Astrocyte (in vitro differentiated cells and primary cell): Measurements from ENCODE around the gene MFN2. TPM values are rescaled to one million over a fixed set of nuclear protein-coding genes. Genes with fewer than 3 reads are reported as not detected.
A peak's percentile ranks its signal among the peaks of the same experiment; 100 is the strongest.

Experiments used
- DNase-seq: peaks from one replicate; pipeline ENCODE4 v3.0.0-alpha.2; 2010; ENCODE audit warnings: low read depth
- FAIRE-seq: peaks from 2 replicates; lab custom pipeline; 2011; peaks lifted over from hg19 to GRCh38; lab: Jason Lieb, UNC
- H2AFZ ChIP-seq: 2 replicates; pipeline ENCODE4 v1.6.0; 2012; ENCODE audit warnings: low read depth, low read length, inconsistent platforms
- H3K27ac ChIP-seq: 2 replicates; pipeline ENCODE4 v1.5.1; 2011; ENCODE audit warnings: low read depth, low read length, inconsistent platforms
- H3K27me3 ChIP-seq: 2 replicates; pipeline ENCODE4 v1.6.0; 2011; ENCODE audit warnings: low read length, inconsistent platforms; ENCODE audit not compliant: insufficient read depth
- H3K36me3 ChIP-seq: 2 replicates; pipeline ENCODE4 v1.5.1; 2011; ENCODE audit warnings: low read length, inconsistent platforms; ENCODE audit not compliant: insufficient read depth
- H3K4me1 ChIP-seq: 2 replicates; pipeline ENCODE4 v1.5.1; 2011; ENCODE audit warnings: low read length, inconsistent platforms; ENCODE audit not compliant: insufficient read depth
- H3K4me2 ChIP-seq: 2 replicates; pipeline ENCODE4 v1.6.0; 2012; ENCODE audit warnings: low read length, inconsistent platforms
- H3K4me3 ChIP-seq: 2 replicates; pipeline ENCODE4 v1.5.1; 2011; ENCODE audit warnings: low read depth, mild to moderate bottlenecking, low read length, inconsistent platforms; ENCODE audit not compliant: insufficient read depth
- H3K79me2 ChIP-seq: 2 replicates; pipeline ENCODE4 v1.6.0; 2012; ENCODE audit warnings: mild to moderate bottlenecking, low read length, inconsistent platforms; ENCODE audit not compliant: insufficient read depth
- H3K9ac ChIP-seq: 2 replicates; pipeline ENCODE4 v1.6.0; 2012; ENCODE audit warnings: mild to moderate bottlenecking, low read length, inconsistent platforms
- H3K9me3 ChIP-seq: 2 replicates; pipeline ENCODE4 v1.5.1; 2012; ENCODE audit warnings: low read depth, mild to moderate bottlenecking, low read length, inconsistent platforms; ENCODE audit not compliant: insufficient read depth
- H4K20me1 ChIP-seq: 2 replicates; pipeline ENCODE4 v1.6.0; 2012; ENCODE audit warnings: low read length, inconsistent platforms; ENCODE audit not compliant: insufficient read depth
- H3K27ac Mint-ChIP-seq: one replicate; pipeline ENCODE4 v1.8.0; 2021; ENCODE audit warnings: mild to moderate bottlenecking, mixed read lengths; ENCODE audit not compliant: unreplicated experiment
- H3K27me3 Mint-ChIP-seq: one replicate; pipeline ENCODE4 v1.8.0; 2021; ENCODE audit warnings: low read depth, mixed read lengths; ENCODE audit not compliant: unreplicated experiment
- H3K36me3 Mint-ChIP-seq: one replicate; pipeline ENCODE4 v1.8.0; 2021; ENCODE audit warnings: low read depth, mixed read lengths; ENCODE audit not compliant: unreplicated experiment
- H3K4me1 Mint-ChIP-seq: one replicate; pipeline ENCODE4 v1.8.0; 2021; ENCODE audit warnings: low read depth, mixed read lengths; ENCODE audit not compliant: unreplicated experiment
- H3K4me3 Mint-ChIP-seq: one replicate; pipeline ENCODE4 v1.8.0; 2021; ENCODE audit warnings: mild to moderate bottlenecking, moderate library complexity, mixed read lengths; ENCODE audit not compliant: unreplicated experiment
- H3K9me3 Mint-ChIP-seq: one replicate; pipeline ENCODE4 v1.8.0; 2021; ENCODE audit warnings: mild to moderate bottlenecking, mixed read lengths; ENCODE audit not compliant: unreplicated experiment
- EZH2 ChIP-seq: IDR thresholded peaks from 2 replicates; pipeline ENCODE4 v1.6.1; 2012; ENCODE audit warnings: mild to moderate bottlenecking, low read length, inconsistent platforms; ENCODE audit not compliant: insufficient read depth
- total RNA-seq: library from RNA; stranded (reverse); gene quantifications from 2 replicates; pipeline ENCODE4 v1.2.1, GENCODE V29; 2021
- TF ChIP-seq, protein P1 (sequence below): IDR thresholded peaks from 2 replicates; pipeline ENCODE4 v1.5.1; 2011; ENCODE audit warnings: low read depth, mild to moderate bottlenecking, inconsistent platforms, low read length, moderate library complexity; ENCODE audit not compliant: insufficient read depth

Gene MFN2
- total RNA-seq, 1 donor from 2014 or later, result 75.5 TPM

DNA sequence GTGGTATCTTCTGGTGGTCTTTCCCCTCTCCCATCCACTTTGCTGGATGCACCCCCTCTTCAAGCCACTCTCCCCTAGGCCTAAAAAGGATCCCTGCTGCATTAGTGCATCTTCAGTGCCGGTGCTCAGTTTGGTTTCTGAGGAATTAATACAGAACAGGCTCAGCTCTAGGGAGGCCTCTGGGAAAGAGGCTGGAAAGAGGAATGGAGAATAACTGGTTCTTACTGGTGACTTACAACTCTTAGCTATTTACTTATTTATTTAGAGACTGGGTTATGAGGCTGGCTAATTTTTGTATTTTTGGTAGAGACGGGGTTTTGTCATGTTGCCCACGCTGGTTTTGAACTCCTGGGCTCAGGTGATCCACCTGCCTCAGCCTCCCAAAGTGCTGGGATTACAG lies 19.0 kb downstream of the MFN2 start:
- Mint-ChIP-seq H3K36me3 (peaks cover 42% of the 10 kb centered on the region), H3K9me3 (peaks cover 3% of the 10 kb centered on the region)
- peaks cover 38% of the 10 kb centered on the region for H3K36me3 ChIP-seq

DNA sequence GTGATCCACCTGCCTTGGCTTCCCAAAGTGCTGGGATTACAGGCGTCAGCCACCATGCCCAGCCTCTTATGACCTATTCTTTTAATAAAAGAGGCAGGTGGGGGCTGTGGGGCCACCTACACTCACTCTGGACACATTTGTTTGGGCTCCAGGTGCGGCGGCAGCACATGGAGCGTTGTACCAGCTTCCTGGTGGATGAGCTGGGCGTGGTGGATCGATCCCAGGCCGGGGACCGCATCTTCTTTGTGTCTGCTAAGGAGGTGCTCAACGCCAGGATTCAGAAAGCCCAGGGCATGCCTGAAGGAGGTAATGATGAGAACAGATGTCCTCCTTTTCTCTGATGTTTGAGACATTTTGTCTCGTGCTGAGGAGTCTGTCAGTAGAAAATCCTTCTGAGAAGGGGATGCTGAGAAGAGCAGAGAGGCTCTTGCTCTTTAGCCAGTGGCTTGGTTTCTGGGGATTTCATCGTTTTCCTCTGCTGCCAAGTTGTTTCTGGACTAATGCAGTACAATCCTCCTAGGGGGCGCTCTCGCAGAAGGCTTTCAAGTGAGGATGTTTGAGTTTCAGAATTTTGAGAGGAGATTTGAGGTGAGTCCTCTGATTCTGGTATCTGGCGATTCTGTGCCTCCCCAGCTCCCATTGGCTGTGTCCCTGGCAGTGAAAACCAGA lies 21.1 kb downstream of the MFN2 start:
- no peak overlapping the region for H3K4me2 ChIP-seq
- TF ChIP-seq, protein P1, sequence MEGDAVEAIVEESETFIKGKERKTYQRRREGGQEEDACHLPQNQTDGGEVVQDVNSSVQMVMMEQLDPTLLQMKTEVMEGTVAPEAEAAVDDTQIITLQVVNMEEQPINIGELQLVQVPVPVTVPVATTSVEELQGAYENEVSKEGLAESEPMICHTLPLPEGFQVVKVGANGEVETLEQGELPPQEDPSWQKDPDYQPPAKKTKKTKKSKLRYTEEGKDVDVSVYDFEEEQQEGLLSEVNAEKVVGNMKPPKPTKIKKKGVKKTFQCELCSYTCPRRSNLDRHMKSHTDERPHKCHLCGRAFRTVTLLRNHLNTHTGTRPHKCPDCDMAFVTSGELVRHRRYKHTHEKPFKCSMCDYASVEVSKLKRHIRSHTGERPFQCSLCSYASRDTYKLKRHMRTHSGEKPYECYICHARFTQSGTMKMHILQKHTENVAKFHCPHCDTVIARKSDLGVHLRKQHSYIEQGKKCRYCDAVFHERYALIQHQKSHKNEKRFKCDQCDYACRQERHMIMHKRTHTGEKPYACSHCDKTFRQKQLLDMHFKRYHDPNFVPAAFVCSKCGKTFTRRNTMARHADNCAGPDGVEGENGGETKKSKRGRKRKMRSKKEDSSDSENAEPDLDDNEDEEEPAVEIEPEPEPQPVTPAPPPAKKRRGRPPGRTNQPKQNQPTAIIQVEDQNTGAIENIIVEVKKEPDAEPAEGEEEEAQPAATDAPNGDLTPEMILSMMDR, result peak; percentile 41
- TF ChIP-seq EZH2, result no peak
- H3K27me3 ChIP-seq, result no peaks in the 10 kb centered on the region
- H3K4me1 ChIP-seq, result peaks cover 10% of the 10 kb centered on the region
- FAIRE-seq, result no peak
- H4K20me1 ChIP-seq, result peaks cover 12% of the 10 kb centered on the region
- peaks cover 53% of the 10 kb centered on the region for H3K36me3 ChIP-seq
- H3K36me3 Mint-ChIP-seq, result peaks cover 46% of the 10 kb centered on the region
- no peaks in the 10 kb centered on the region for H3K9me3 ChIP-seq
- H3K27ac ChIP-seq, result no peak overlapping the region
- H3K79me2 ChIP-seq, result no peaks in the 10 kb centered on the region
- no peak overlapping the region for H3K9ac ChIP-seq
- peak overlapping the region; percentile 12 for H3K27ac Mint-ChIP-seq
- no peak overlapping the region for H3K4me3 ChIP-seq
- no peak overlapping the region for H2AFZ ChIP-seq
- DNase-seq, result no peak
- H3K9me3 Mint-ChIP-seq, result no peaks in the 10 kb centered on the region
- H3K4me3 Mint-ChIP-seq, result no peak overlapping the region
- no peaks in the 10 kb centered on the region for H3K27me3 Mint-ChIP-seq
- peaks cover 3% of the 10 kb centered on the region for H3K4me1 Mint-ChIP-seq

More for the DNA sequence above, 19.0 kb downstream of the MFN2 start:
- Histone ChIP-seq H2AFZ (no peak overlapping the region), H4K20me1 (peaks cover 17% of the 10 kb centered on the region), H3K4me3 (no peak overlapping the region), H3K9me3 (no peaks in the 10 kb centered on the region), H3K79me2 (no peaks in the 10 kb centered on the region), H3K4me2 (no peak overlapping the region), H3K4me1 (peaks cover 10% of the 10 kb centered on the region), H3K27ac (no peak overlapping the region), H3K27me3 (no peaks in the 10 kb centered on the region), H3K9ac (no peak overlapping the region)
- H3K4me1 Mint-ChIP-seq, result peaks cover 3% of the 10 kb centered on the region
- no peaks in the 10 kb centered on the region for H3K27me3 Mint-ChIP-seq
- FAIRE-seq (no peak), DNase-seq (no peak)
- no peak overlapping the region for H3K27ac Mint-ChIP-seq
- H3K4me3 Mint-ChIP-seq, result no peak overlapping the region
- TF ChIP-seq, protein P1, result no peak
- no peak for TF ChIP-seq EZH2

GRCh38 chr1:12001996-12002493 lies 21.8 kb downstream of the MFN2 start:
- Mint-ChIP-seq H3K36me3 (peaks cover 47% of the 10 kb centered on the region), H3K9me3 (no peaks in the 10 kb centered on the region), H3K27ac (peak overlapping the region; percentile 68), H3K4me3 (no peak overlapping the region), H3K4me1 (peaks cover 3% of the 10 kb centered on the region), H3K27me3 (no peaks in the 10 kb centered on the region)
- Histone ChIP-seq H3K79me2 (no peaks in the 10 kb centered on the region), H3K9me3 (no peaks in the 10 kb centered on the region), H3K9ac (no peak overlapping the region), H3K36me3 (peaks cover 55% of the 10 kb centered on the region), H3K27me3 (no peaks in the 10 kb centered on the region), H4K20me1 (peaks cover 12% of the 10 kb centered on the region), H3K4me1 (peaks cover 10% of the 10 kb centered on the region), H3K4me3 (no peak overlapping the region), H2AFZ (no peak overlapping the region), H3K4me2 (no peak overlapping the region), H3K27ac (peak overlapping the region; percentile 35)
- no peak for TF ChIP-seq EZH2
- FAIRE-seq (no peak), DNase-seq (peak; percentile 42)
